Superior temporal gyrus (tissue), 1 donor: ENCODE results near the gene YWHAQ.
"Not testable (repeated sequence)": the region's sequence is repeated elsewhere in the genome, so short reads cannot be mapped to it uniquely, and the experiment has no call there.

Experiments used
- DNase-seq: peaks from one replicate; pipeline ENCODE4 v3.0.0-alpha.2; 2016; ENCODE audit errors: extremely low spot score

YWHAQ gene

GRCh38 chr2:9631878-9632700 is 1.3 kb upstream of the YWHAQ start:
- no peak for DNase-seq

- DNase-seq, result no peak
Observed at GRCh38 chr2:9631553-9631819, 689 bp upstream of the YWHAQ start.

GRCh38 chr2:9630117-9630735 is 571 bp downstream of the YWHAQ start:
- DNase-seq, result peak; percentile 58

GRCh38 chr2:9629222-9630116 is 1.3 kb downstream of the YWHAQ start:
- DNase-seq, result peak; percentile 41

GRCh38 chr2:9627310-9627709 is 3.5 kb downstream of the YWHAQ start:
- DNase-seq, result no peak

- DNase-seq, result no peak
Observed at GRCh38 chr2:9623151-9623550, 7.6 kb downstream of the YWHAQ start.

GRCh38 chr2:9621655-9622054 is 9.1 kb downstream of the YWHAQ start:
- not testable (repeated sequence) for DNase-seq

- DNase-seq, result no peak
Observed at GRCh38 chr2:9618410-9618809, 12.4 kb downstream of the YWHAQ start.

- DNase-seq, result no peak
Observed at GRCh38 chr2:9617749-9618148, 13.0 kb downstream of the YWHAQ start.

- DNase-seq, result no peak
Observed at GRCh38 chr2:9617296-9617695, 13.5 kb downstream of the YWHAQ start.

- no peak for DNase-seq
Observed at GRCh38 chr2:9614562-9614961, 16.2 kb downstream of the YWHAQ start.

GRCh38 chr2:9613291-9613690 is 17.5 kb downstream of the YWHAQ start:
- DNase-seq, result no peak

GRCh38 chr2:9611549-9611912 is 19.3 kb downstream of the YWHAQ start:
- DNase-seq, result not testable (repeated sequence)

- DNase-seq, result no peak
Observed at GRCh38 chr2:9610781-9611548, 19.8 kb downstream of the YWHAQ start.

GRCh38 chr2:9608491-9608890 is 22.3 kb downstream of the YWHAQ start:
- not testable (repeated sequence) for DNase-seq

- no peak for DNase-seq
Observed at GRCh38 chr2:9602412-9602811, 28.4 kb downstream of the YWHAQ start.

GRCh38 chr2:9601397-9601796 is 29.4 kb downstream of the YWHAQ start:
- DNase-seq, result no peak

- no peak for DNase-seq
Observed at GRCh38 chr2:9599430-9599829, 31.4 kb downstream of the YWHAQ start.

- DNase-seq, result no peak
Observed at GRCh38 chr2:9596621-9597311, 34.0 kb downstream of the YWHAQ start.

GRCh38 chr2:9595746-9596145 is 35.1 kb downstream of the YWHAQ start:
- no peak for DNase-seq

GRCh38 chr2:9595256-9595655 is 35.5 kb downstream of the YWHAQ start:
- DNase-seq, result not testable (repeated sequence)
